GM23338 (cell line): ENCODE results near the gene ADGRL3. TPM values are rescaled to one million over a fixed set of nuclear protein-coding genes. Genes with fewer than 3 reads are reported as not detected.

Experiments used
- ATAC-seq: fragments of 200-7000 bp; cut with Tn5 transposase; 3 replicates; pipeline ENCODE4 v1.9.1; 2020
- DNase-seq: peaks from one replicate; pipeline ENCODE4 v3.0.0-alpha.2; 2015; ENCODE audit warnings: low spot score
- H2AFZ ChIP-seq: fragments of 200-600 bp; sonication (generic); 2 replicates; pipeline ENCODE4 v1.8.0; 2016; ENCODE audit warnings: antibody characterized with exemption, mild to moderate bottlenecking, moderate library complexity
- H3F3A ChIP-seq: fragments of 200-600 bp; sonication (generic); replicated peaks from 2 replicates; pipeline ENCODE4 v1.8.0; 2017; ENCODE audit warnings: antibody characterized with exemption, mixed run types, low read depth
- H3K27ac ChIP-seq: fragments of 200-600 bp; sonication (generic); 2 replicates; pipeline ENCODE4 v1.6.1; 2016; ENCODE audit warnings: low read depth
- H3K27me3 ChIP-seq: fragments of 200-600 bp; sonication (generic); 2 replicates; pipeline ENCODE4 v1.8.0; 2016; ENCODE audit warnings: mild to moderate bottlenecking, mixed run types, moderate library complexity; ENCODE audit not compliant: insufficient read depth
- H3K36me3 ChIP-seq: fragments of 200-600 bp; sonication (generic); 2 replicates; pipeline ENCODE4 v1.8.0; 2016; ENCODE audit warnings: mild to moderate bottlenecking; ENCODE audit not compliant: insufficient read depth
- H3K4me1 ChIP-seq: fragments of 200-600 bp; sonication (generic); 2 replicates; pipeline ENCODE4 v1.8.0; 2016; ENCODE audit warnings: mild to moderate bottlenecking, moderate library complexity; ENCODE audit not compliant: insufficient read depth
- H3K4me2 ChIP-seq: fragments of 200-600 bp; sonication (generic); 2 replicates; pipeline ENCODE4 v1.7.1; 2017; ENCODE audit warnings: mixed run types
- H3K4me3 ChIP-seq: fragments of 200-600 bp; sonication (generic); 2 replicates; pipeline ENCODE4 v1.6.1; 2016; ENCODE audit warnings: mixed run types
- H3K79me2 ChIP-seq: fragments of 200-600 bp; sonication (generic); replicated peaks from 2 replicates; pipeline ENCODE4 v1.8.0; 2017; ENCODE audit warnings: mild to moderate bottlenecking; ENCODE audit not compliant: insufficient read depth
- H3K9me2 ChIP-seq: fragments of 200-600 bp; sonication (generic); 2 replicates; pipeline ENCODE4 v1.8.0; 2017; ENCODE audit not compliant: insufficient read depth
- H4K20me1 ChIP-seq: fragments of 200-600 bp; sonication (generic); replicated peaks from 2 replicates; pipeline ENCODE4 v1.8.0; 2017; ENCODE audit warnings: mild to moderate bottlenecking; ENCODE audit not compliant: insufficient read depth
- H3K27ac Mint-ChIP-seq: 2 replicates; pipeline ENCODE4 v1.8.0; 2020; ENCODE audit warnings: inconsistent platforms, mild to moderate bottlenecking, moderate library complexity, mixed read lengths
- H3K27me3 Mint-ChIP-seq: 3 replicates; pipeline ENCODE4 v1.8.0; 2022; ENCODE audit warnings: low read depth, mild to moderate bottlenecking, moderate library complexity, mixed read lengths, inconsistent platforms; ENCODE audit not compliant: insufficient read depth, poor library complexity
- H3K36me3 Mint-ChIP-seq: 3 replicates; pipeline ENCODE4 v1.8.0; 2021; ENCODE audit warnings: low read depth, mild to moderate bottlenecking, inconsistent platforms, moderate library complexity, mixed read lengths
- H3K4me1 Mint-ChIP-seq: 3 replicates; pipeline ENCODE4 v1.8.0; 2020; ENCODE audit warnings: mild to moderate bottlenecking, inconsistent platforms, mixed read lengths
- H3K4me3 Mint-ChIP-seq: 3 replicates; pipeline ENCODE4 v1.8.0; 2021; ENCODE audit warnings: moderate library complexity, mild to moderate bottlenecking, inconsistent platforms, mixed read lengths
- H3K9me3 Mint-ChIP-seq: 3 replicates; pipeline ENCODE4 v1.8.0; 2020; ENCODE audit warnings: moderate library complexity, mild to moderate bottlenecking, inconsistent platforms, mixed read lengths
- EZH2 ChIP-seq: fragments of 200-600 bp; sonication (generic); IDR thresholded peaks from one replicate; pipeline ENCODE4 v1.8.0; 2017; ENCODE audit warnings: antibody characterized with exemption, mild to moderate bottlenecking, low read depth; ENCODE audit not compliant: unreplicated experiment
- JUNB ChIP-seq: IDR thresholded peaks from one replicate; pipeline ENCODE4 v1.6.1; 2016; ENCODE audit warnings: antibody characterized with exemption; ENCODE audit not compliant: unreplicated experiment
- NANOG ChIP-seq: IDR thresholded peaks from 2 replicates; pipeline ENCODE4 v1.6.1; 2016; ENCODE audit warnings: antibody characterized with exemption, borderline replicate concordance
- POLR2AphosphoS5 ChIP-seq: IDR thresholded peaks from 2 replicates; pipeline ENCODE4 v1.6.1; 2016; ENCODE audit warnings: antibody characterized with exemption, low read depth
- STAT1 ChIP-seq: IDR thresholded peaks from one replicate; pipeline ENCODE4 v1.6.1; 2016; ENCODE audit warnings: antibody characterized with exemption; ENCODE audit not compliant: unreplicated experiment
- ZNF114 ChIP-seq: fragments of 250-450 bp; sonication (Bioruptor Pico); IDR thresholded peaks from 2 replicates; pipeline ENCODE4 v1.5.0; 2020; ENCODE audit warnings: mild to moderate bottlenecking, moderate library complexity
- polyA plus RNA-seq: library from polyadenylated mRNA; unstranded; fragments of >200 nt; fragmentation: Nextera tagmentation; extraction: Ambion mirVana; gene quantifications from 2 replicates; pipeline ENCODE4 v1.2.1, GENCODE V29; 2016
- total RNA-seq: library from RNA; depleted of rRNA; stranded (reverse); fragments of >200 nt; shearing (Covaris generic); gene quantifications from 2 replicates; pipeline ENCODE4 v1.2.3, GENCODE V29; 2014
- TF ChIP-seq, protein P1 (sequence below): IDR thresholded peaks from one replicate; pipeline ENCODE4 v1.6.1; 2018; ENCODE audit warnings: antibody characterized with exemption; ENCODE audit not compliant: unreplicated experiment
- TF ChIP-seq, protein P2 (sequence below), 2 experiments: fragments of 200-600 bp in 1 of 2; sonication (generic) in 1 of 2; conservative IDR thresholded peaks; 2 replicates each; pipeline versions ENCODE4 v1.5.1 to v1.6.1; 2016 to 2017; ENCODE audit warnings: antibody characterized with exemption in 2 of 2, low read depth in 2 of 2, mild to moderate bottlenecking in 2 of 2, moderate library complexity in 1 of 2

The ADGRL3 gene
- total and polyA plus RNA-seq, 2 experiments from 2014 or later, result 9.7 to 16.5 TPM

DNA sequence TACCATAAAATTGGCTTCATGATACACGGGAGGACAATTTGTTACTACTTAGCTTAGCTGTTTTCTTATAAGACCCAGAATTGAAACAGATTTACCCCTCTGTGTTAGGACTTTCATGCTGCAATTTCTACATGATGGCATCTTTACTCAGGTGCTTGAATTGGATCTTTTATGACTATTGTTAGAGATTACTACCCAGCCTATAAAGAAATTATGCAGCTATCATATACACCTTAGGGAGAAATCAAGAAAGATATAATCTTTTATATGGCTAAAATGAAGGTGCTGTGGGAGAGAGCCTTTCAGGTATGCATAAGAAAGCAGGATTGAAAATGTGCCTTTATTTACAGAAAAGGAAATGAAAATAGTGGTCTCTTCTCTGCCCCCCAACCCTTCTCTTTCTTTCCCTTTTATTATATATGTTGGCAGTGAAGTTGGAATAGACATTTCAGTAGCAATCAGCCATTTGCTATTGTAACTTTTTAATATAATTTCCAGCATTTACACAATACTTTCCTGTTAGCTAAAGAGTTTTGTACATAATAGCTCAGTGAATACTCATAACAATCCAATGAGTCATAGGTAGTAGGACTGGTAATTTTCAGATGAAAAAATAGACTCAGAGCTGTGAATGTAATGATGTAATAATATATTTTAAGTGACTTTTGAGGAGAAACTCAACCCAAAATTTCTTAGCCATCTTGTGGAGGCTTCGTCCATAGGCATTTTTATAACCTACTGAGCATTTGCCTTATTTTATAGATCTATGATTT is 311.8 kb downstream of the ADGRL3 start (continued):
- TF ChIP-seq POLR2AphosphoS5 (no peak), NANOG (no peak), EZH2 (no peak)

DNA sequence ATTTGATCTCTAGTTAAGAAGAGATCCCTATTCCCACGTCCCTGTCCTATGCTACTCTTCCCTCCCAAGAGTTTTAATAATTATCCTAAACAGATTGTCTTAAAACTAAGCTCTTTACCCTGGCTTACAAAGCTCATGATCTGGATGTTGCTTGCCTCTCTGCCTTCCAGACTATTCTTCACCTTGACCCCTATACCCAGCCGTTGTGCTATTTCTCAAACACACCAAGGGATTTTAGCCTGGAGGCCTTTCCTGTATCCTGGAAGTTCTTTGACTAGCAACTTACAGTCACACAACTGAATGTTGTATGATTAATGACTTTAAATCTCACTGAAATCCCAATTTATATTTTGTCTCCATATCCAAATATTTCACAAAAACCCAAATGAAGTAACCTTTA is 314.9 kb downstream of the ADGRL3 start:
- no peaks in the 10 kb centered on the region; the same call in 1 of the 2 replicates for H3K9me2 ChIP-seq
- H3K4me1 ChIP-seq, result peaks cover 30% of the 10 kb centered on the region
- DNase-seq, result no peak
- no peaks in the 10 kb centered on the region for H3K36me3 ChIP-seq
- H2AFZ ChIP-seq, result no peak overlapping the region
- no peaks in the 10 kb centered on the region for H3K27me3 Mint-ChIP-seq
- peak overlapping the region; percentile 73 for H3K27ac Mint-ChIP-seq
- peaks cover 7% of the 10 kb centered on the region; the same call in 2 of the 3 replicates for H3K36me3 Mint-ChIP-seq
- H3K4me2 ChIP-seq, result no peak overlapping the region
- no peak overlapping the region for H3K4me3 Mint-ChIP-seq
- peaks cover 44% of the 10 kb centered on the region for H3K4me1 Mint-ChIP-seq
- H3F3A ChIP-seq, result no peaks in the 10 kb centered on the region
- H3K4me3 ChIP-seq, result no peak overlapping the region
- H3K27me3 ChIP-seq, result no peaks in the 10 kb centered on the region
- H3K27ac ChIP-seq, result peak overlapping the region; percentile 1; the same call in 1 of the 2 replicates
- TF ChIP-seq ZNF114 (CRISPR knock-in tag), result no peak
- no peaks in the 10 kb centered on the region for H3K9me3 Mint-ChIP-seq
- no peaks in the 10 kb centered on the region; the same call in 1 of the 2 replicates for H3K79me2 ChIP-seq
- no peaks in the 10 kb centered on the region for H4K20me1 ChIP-seq
- ATAC-seq, result no peak

DNA sequence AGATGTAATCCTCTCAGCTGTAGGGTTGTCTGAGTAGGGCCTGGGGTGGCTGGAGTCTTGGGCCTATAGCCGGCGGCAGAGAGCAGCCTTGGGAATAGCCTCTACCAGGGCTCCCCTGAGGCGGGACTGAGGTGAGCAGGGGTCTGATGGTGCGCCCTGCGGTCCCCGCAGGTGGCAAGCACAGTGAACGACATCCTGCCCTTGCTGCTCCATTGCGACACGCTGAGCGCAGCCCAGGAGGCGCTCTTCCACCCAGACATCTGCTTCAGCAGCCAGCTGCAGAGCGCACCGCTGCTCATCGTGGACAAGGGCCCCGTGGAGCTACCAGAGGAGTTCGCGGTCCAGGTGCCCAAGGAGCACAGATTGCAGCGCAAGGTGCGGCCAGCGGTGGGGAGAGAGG is 317.0 kb downstream of the ADGRL3 start:
- Histone ChIP-seq H3K27me3 (no peaks in the 10 kb centered on the region), H3K9me2 (no peaks in the 10 kb centered on the region), H3K36me3 (no peaks in the 10 kb centered on the region), H3K27ac (no peak overlapping the region), H3K4me2 (peak overlapping the region; percentile 66), H2AFZ (no peak overlapping the region; the same call in 1 of the 2 replicates), H3K4me1 (peaks cover 41% of the 10 kb centered on the region), H3K4me3 (peak overlapping the region; percentile 42), H4K20me1 (no peaks in the 10 kb centered on the region), H3F3A (no peaks in the 10 kb centered on the region), H3K79me2 (no peaks in the 10 kb centered on the region)
- Mint-ChIP-seq H3K9me3 (no peaks in the 10 kb centered on the region), H3K27me3 (no peaks in the 10 kb centered on the region), H3K4me3 (peak overlapping the region; percentile 64; the same call in 2 of the 3 replicates), H3K27ac (peak overlapping the region; percentile 82; the same call in 1 of the 2 replicates), H3K36me3 (no peaks in the 10 kb centered on the region), H3K4me1 (peaks cover 53% of the 10 kb centered on the region)
- peak; percentile 99 for ATAC-seq
- no peak for TF ChIP-seq EZH2
- no peak for TF ChIP-seq POLR2AphosphoS5
- TF ChIP-seq ZNF114 (CRISPR knock-in tag), result no peak
- TF ChIP-seq, protein P1, sequence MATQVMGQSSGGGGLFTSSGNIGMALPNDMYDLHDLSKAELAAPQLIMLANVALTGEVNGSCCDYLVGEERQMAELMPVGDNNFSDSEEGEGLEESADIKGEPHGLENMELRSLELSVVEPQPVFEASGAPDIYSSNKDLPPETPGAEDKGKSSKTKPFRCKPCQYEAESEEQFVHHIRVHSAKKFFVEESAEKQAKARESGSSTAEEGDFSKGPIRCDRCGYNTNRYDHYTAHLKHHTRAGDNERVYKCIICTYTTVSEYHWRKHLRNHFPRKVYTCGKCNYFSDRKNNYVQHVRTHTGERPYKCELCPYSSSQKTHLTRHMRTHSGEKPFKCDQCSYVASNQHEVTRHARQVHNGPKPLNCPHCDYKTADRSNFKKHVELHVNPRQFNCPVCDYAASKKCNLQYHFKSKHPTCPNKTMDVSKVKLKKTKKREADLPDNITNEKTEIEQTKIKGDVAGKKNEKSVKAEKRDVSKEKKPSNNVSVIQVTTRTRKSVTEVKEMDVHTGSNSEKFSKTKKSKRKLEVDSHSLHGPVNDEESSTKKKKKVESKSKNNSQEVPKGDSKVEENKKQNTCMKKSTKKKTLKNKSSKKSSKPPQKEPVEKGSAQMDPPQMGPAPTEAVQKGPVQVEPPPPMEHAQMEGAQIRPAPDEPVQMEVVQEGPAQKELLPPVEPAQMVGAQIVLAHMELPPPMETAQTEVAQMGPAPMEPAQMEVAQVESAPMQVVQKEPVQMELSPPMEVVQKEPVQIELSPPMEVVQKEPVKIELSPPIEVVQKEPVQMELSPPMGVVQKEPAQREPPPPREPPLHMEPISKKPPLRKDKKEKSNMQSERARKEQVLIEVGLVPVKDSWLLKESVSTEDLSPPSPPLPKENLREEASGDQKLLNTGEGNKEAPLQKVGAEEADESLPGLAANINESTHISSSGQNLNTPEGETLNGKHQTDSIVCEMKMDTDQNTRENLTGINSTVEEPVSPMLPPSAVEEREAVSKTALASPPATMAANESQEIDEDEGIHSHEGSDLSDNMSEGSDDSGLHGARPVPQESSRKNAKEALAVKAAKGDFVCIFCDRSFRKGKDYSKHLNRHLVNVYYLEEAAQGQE, result no peak
- no peak for TF ChIP-seq JUNB
- TF ChIP-seq, protein P2, sequence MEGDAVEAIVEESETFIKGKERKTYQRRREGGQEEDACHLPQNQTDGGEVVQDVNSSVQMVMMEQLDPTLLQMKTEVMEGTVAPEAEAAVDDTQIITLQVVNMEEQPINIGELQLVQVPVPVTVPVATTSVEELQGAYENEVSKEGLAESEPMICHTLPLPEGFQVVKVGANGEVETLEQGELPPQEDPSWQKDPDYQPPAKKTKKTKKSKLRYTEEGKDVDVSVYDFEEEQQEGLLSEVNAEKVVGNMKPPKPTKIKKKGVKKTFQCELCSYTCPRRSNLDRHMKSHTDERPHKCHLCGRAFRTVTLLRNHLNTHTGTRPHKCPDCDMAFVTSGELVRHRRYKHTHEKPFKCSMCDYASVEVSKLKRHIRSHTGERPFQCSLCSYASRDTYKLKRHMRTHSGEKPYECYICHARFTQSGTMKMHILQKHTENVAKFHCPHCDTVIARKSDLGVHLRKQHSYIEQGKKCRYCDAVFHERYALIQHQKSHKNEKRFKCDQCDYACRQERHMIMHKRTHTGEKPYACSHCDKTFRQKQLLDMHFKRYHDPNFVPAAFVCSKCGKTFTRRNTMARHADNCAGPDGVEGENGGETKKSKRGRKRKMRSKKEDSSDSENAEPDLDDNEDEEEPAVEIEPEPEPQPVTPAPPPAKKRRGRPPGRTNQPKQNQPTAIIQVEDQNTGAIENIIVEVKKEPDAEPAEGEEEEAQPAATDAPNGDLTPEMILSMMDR (conservative IDR thresholded peaks at IDR 0.05; ENCODE audit: low read depth in 2 of 2), result peak; percentile 54 to 64
- no peak for TF ChIP-seq STAT1
- peak; percentile 90 for DNase-seq
